H1 (cell line): ENCODE data around the gene GDAP1L1. TPM values are rescaled to one million over a fixed set of nuclear protein-coding genes. Genes with fewer than 3 reads are reported as not detected.

Source experiments
- GTF2F1 ChIP-seq: IDR thresholded peaks from 2 replicates; pipeline ENCODE4 v1.6.1; 2012; ENCODE audit warnings: low read depth, low read length, improper control_type of control experiment, borderline replicate concordance
- KDM1A ChIP-seq: fragments of 200-600, 300-600 bp; sonication (generic); IDR thresholded peaks from 2 replicates; pipeline ENCODE4 v1.7.1; 2016; ENCODE audit warnings: mild to moderate bottlenecking, low read length, borderline replicate concordance
- polyA plus RNA-seq, 7 experiments: library from polyadenylated mRNA; depleted of rRNA in 3 of 7; stranded (reverse) in 5 of 7; unstranded in 2 of 7; fragments of >200 nt in 5 of 7; fragments of 200-250 nt in 2 of 7; gene quantifications; 1 replicate in 5 of 7; 2 replicates in 1 of 7; 4 replicates in 1 of 7; pipeline versions ENCODE4 v1.2.1 to v1.2.3, GENCODE V29; 2011 to 2013; ENCODE audit warnings: missing spikeins in 2 of 7, mixed read lengths in 2 of 7
- total RNA-seq: library from RNA; stranded (reverse); fragmentation: NEBNext Ultra II Directional; extraction: Animal tissue kit (Norgen Biotek cat#: 25700); gene quantifications from 2 replicates; pipeline ENCODE4 v1.2.1, GENCODE V29; 2021

The GDAP1L1 gene
- total and polyA plus RNA-seq, 2 of the 8 experiments (the other 6 are each of a cell fraction or from before 2014, with no cell fraction given): 8.5 to 63.1 TPM

DNA sequence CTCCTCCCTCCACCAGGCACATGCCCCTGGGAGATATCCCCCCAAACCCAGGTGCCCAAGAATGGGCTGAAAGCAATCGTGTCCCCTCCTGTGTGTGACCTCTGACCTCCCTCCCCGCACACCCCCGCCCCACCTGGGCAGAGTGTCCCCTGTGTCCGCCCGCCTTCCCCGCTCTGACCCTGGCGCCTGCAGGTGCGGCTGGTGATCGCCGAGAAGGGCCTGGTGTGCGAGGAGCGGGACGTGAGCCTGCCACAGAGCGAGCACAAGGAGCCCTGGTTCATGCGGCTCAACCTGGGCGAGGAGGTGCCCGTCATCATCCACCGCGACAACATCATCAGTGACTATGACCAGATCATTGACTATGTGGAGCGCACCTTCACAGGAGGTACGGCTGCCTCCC, 9.9 kb downstream of the GDAP1L1 start (continued):
- TF ChIP-seq GTF2F1: no peak
- no peak for TF ChIP-seq KDM1A
